WERI-Rb-1 (cell line): ENCODE measurements around the gene C9.

Experiments
- DNase-seq: peaks from one replicate; pipeline ENCODE4 v3.0.0-alpha.2; 2020
- H3K27ac ChIP-seq: fragments of 250-450 bp; sonication (Bioruptor Pico); 2 replicates; pipeline ENCODE4 v1.5.1; 2020; ENCODE audit warnings: mild to moderate bottlenecking, moderate library complexity
- H3K27me3 ChIP-seq: fragments of 250-450 bp; sonication (Bioruptor Pico); 2 replicates; pipeline ENCODE4 v1.5.1; 2021; ENCODE audit warnings: mild to moderate bottlenecking, low read depth, moderate library complexity; ENCODE audit not compliant: insufficient read depth, severe bottlenecking
- H3K36me3 ChIP-seq: fragments of 250-450 bp; sonication (Bioruptor Pico); 2 replicates; pipeline ENCODE4 v1.5.1; 2020; ENCODE audit warnings: mild to moderate bottlenecking, moderate library complexity
- H3K4me3 ChIP-seq: 2 replicates; pipeline ENCODE4 v1.5.1; 2011; ENCODE audit warnings: low read depth, mild to moderate bottlenecking, control low read depth, low read length
- H3K9me3 ChIP-seq: fragments of 250-450 bp; sonication (Bioruptor Pico); 2 replicates; pipeline ENCODE4 v1.5.1; 2021; ENCODE audit warnings: mild to moderate bottlenecking, moderate library complexity; ENCODE audit not compliant: severe bottlenecking
- CTCF ChIP-seq: IDR thresholded peaks from 2 replicates; pipeline ENCODE4 v1.5.1; 2011; ENCODE audit warnings: low read depth, mild to moderate bottlenecking, control low read depth, inconsistent platforms, low read length

The C9 gene

DNA sequence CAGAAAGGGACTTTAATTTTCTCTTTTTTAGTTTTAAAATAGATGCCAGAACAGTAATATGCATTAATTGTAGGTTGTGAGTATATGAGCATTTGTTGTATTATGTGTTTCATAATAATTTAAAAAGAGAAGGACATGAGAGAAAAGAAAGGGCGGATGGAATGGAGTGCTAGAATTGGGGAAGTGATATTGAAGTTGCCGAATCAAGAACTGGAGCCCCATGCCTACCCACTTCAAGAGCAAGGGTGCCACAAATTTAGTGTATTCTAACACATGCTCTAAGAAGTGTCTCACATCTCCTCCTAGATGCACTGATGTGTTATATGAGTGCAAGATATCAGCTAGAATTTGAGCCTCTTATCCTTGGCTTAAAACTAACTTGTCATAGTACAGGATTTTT is 101.3 kb downstream of the C9 start:
- no peak for DNase-seq

DNA sequence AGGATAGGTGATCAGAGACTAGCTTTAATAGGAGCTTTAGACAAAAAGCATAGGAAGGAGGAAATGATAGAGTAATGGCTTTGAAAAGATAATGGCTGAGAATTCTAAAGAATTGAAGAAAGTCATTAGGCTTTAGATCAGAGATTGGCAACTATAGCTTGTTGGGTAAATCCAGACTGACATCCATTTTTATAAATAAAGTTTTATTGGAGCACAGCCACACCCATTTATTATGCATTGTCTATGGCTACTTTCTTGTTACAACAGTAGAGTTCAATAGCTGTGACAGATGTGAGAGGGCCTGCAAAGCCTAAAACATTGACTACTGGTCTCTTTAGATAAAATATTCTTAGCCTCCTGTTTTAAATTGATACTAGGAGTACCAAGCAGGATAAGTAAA is 104.2 kb downstream of the C9 start:
- Histone ChIP-seq H3K36me3 (no peaks in the 10 kb centered on the region), H3K27ac (no peak overlapping the region), H3K27me3 (no peaks in the 10 kb centered on the region), H3K4me3 (no peak overlapping the region), H3K9me3 (no peaks in the 10 kb centered on the region)
- no peak for TF ChIP-seq CTCF
- DNase-seq, result no peak

More for the DNA sequence above, 101.3 kb downstream of the C9 start:
- no peak overlapping the region for H3K4me3 ChIP-seq
- H3K9me3 ChIP-seq, result no peaks in the 10 kb centered on the region
- H3K36me3 ChIP-seq, result no peaks in the 10 kb centered on the region
- H3K27ac ChIP-seq, result no peak overlapping the region
- TF ChIP-seq CTCF, result no peak
- H3K27me3 ChIP-seq, result no peaks in the 10 kb centered on the region

DNA sequence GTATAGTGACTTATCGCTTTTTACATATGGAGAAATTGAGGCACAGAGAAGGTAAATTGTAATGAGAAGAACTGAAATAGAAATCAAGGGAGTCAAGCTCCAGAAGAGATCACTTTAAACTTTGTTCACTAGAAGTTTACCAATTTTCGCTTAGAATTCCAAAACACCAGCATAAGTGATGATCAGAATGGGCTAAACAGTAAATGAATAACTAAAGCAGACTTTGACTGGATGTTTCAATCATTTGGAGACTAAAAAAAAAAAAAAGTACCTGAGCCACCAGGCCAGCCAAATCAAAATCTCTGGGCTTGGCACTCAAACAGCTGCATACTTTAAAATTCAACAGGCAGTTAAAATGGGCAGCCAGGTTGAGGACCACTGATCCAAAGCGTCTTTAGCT is 106.7 kb downstream of the C9 start:
- Histone ChIP-seq H3K27ac (no peak overlapping the region), H3K9me3 (no peaks in the 10 kb centered on the region), H3K36me3 (no peaks in the 10 kb centered on the region), H3K27me3 (no peaks in the 10 kb centered on the region), H3K4me3 (no peak overlapping the region)
- no peak for TF ChIP-seq CTCF
- DNase-seq, result no peak

- DNase-seq, result no peak
- TF ChIP-seq CTCF, result no peak
- no peaks in the 10 kb centered on the region for H3K27me3 ChIP-seq
- H3K9me3 ChIP-seq, result no peaks in the 10 kb centered on the region
- H3K4me3 ChIP-seq, result no peak overlapping the region
- no peaks in the 10 kb centered on the region for H3K36me3 ChIP-seq
- no peak overlapping the region for H3K27ac ChIP-seq
Observed at GRCh38 chr5:39256477-39257235, 107.6 kb downstream of the C9 start.

GRCh38 chr5:39255406-39255805 is 108.9 kb downstream of the C9 start:
- Histone ChIP-seq H3K4me3 (no peak overlapping the region), H3K9me3 (no peaks in the 10 kb centered on the region), H3K27me3 (no peaks in the 10 kb centered on the region), H3K27ac (no peak overlapping the region), H3K36me3 (no peaks in the 10 kb centered on the region)
- DNase-seq, result no peak
- no peak for TF ChIP-seq CTCF

DNA sequence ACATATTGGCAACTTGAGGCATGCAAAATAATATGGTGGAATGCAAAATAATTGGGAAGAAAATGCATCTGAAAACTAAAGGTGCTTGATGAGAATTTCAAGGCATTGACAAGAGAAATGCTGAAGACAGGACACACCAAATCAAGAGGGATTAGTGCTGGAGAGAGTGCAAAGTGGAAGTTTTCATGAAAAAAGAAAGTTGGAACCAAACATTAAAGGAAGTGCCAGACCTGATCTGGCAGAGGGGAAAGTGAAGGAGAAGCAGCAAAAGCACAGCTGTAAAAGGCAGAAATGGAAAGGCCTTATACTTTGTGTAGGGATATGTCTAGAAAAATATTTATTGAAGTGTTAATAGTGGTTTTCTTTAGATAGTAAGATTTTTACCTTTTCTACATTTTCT is 109.6 kb downstream of the C9 start:
- DNase-seq, result no peak
- Histone ChIP-seq H3K27me3 (no peaks in the 10 kb centered on the region), H3K9me3 (no peaks in the 10 kb centered on the region), H3K36me3 (no peaks in the 10 kb centered on the region), H3K27ac (no peak overlapping the region), H3K4me3 (no peak overlapping the region)
- TF ChIP-seq CTCF, result no peak
